HepG2 (cell line): ENCODE results near the gene CNTD1. TPM values are rescaled to one million over a fixed set of nuclear protein-coding genes. Genes with fewer than 3 reads are reported as not detected.

ENCODE experiments used
- CBX5 ChIP-seq: sonication (generic); formaldehyde crosslinking; IDR thresholded peaks from 2 replicates; pipeline ENCODE4 v1.4.0; 2020; ENCODE audit warnings: missing genetic modification reagents, borderline replicate concordance
- CTCF ChIP-seq: sonication (generic); formaldehyde crosslinking; IDR thresholded peaks from 2 replicates; pipeline ENCODE4 v1.5.0; 2020; ENCODE audit warnings: mild to moderate bottlenecking, missing genetic modification reagents, moderate library complexity
- ELF3 ChIP-seq: IDR thresholded peaks from 2 replicates; pipeline ENCODE4 v1.6.1; 2016; ENCODE audit warnings: missing genetic modification reagents, missing compliant biosample characterization
- FOXO1 ChIP-seq: sonication (generic); formaldehyde crosslinking; IDR thresholded peaks from 2 replicates; pipeline ENCODE4 v1.4.0; 2020; ENCODE audit warnings: missing genetic modification reagents
- GTF2F1 ChIP-seq: fragments of 150-350 bp; IDR thresholded peaks from 2 replicates; pipeline ENCODE4 v1.6.1; 2014; ENCODE audit warnings: low read length
- HMG20B ChIP-seq: conservative IDR thresholded peaks from 2 replicates; pipeline ENCODE4 v1.6.1; 2016; ENCODE audit warnings: missing genetic modification reagents, missing compliant biosample characterization
- PRMT3 ChIP-seq: sonication (generic); formaldehyde crosslinking; IDR thresholded peaks from 2 replicates; pipeline ENCODE4 v1.8.1; 2022; ENCODE audit warnings: low read depth, mild to moderate bottlenecking, moderate library complexity, missing genetic modification reagents, borderline replicate concordance
- SMC3 ChIP-seq: IDR thresholded peaks from 2 replicates; pipeline ENCODE4 v1.6.1; 2011; ENCODE audit warnings: low read length, improper control_type of control experiment
- TRAFD1 ChIP-seq: sonication (generic); formaldehyde crosslinking; IDR thresholded peaks from 2 replicates; pipeline ENCODE4 v1.5.1; 2020; ENCODE audit warnings: missing genetic modification reagents, mild to moderate bottlenecking, borderline replicate concordance
- TRIM24 ChIP-seq: sonication (generic); formaldehyde crosslinking; IDR thresholded peaks from 2 replicates; pipeline ENCODE4 v1.8.0; 2022; ENCODE audit warnings: mild to moderate bottlenecking, missing genetic modification reagents
- U2AF1 ChIP-seq: fragments of 200-400 bp; formaldehyde crosslinking; optimal IDR thresholded peaks from 2 replicates; pipeline ENCODE3; 2017; ENCODE audit warnings: mild to moderate bottlenecking, low read depth, low read length
- ZBTB7A ChIP-seq: sonication (generic); formaldehyde crosslinking; IDR thresholded peaks from 2 replicates; pipeline ENCODE4 v1.8.0; 2022; ENCODE audit warnings: mild to moderate bottlenecking, missing genetic modification reagents
- ZNF383 ChIP-seq: sonication (generic); formaldehyde crosslinking; IDR thresholded peaks from 2 replicates; pipeline ENCODE4 v1.4.0; 2020; ENCODE audit warnings: missing genetic modification reagents, mild to moderate bottlenecking, borderline replicate concordance
- ZNF512B ChIP-seq: sonication (generic); formaldehyde crosslinking; IDR thresholded peaks from 2 replicates; pipeline ENCODE4 v1.5.1; 2020; ENCODE audit warnings: missing genetic modification reagents, mild to moderate bottlenecking, borderline replicate concordance
- ZNF652 ChIP-seq: IDR thresholded peaks from 2 replicates; pipeline ENCODE4 v1.6.1; 2016; ENCODE audit warnings: low read depth, borderline replicate concordance
- ZNF878 ChIP-seq: sonication (generic); formaldehyde crosslinking; IDR thresholded peaks from 2 replicates; pipeline ENCODE4 v1.8.1; 2023; ENCODE audit warnings: mild to moderate bottlenecking, missing genetic modification reagents, moderate library complexity
- polyA plus RNA-seq, 8 experiments: library from polyadenylated mRNA; depleted of rRNA in 3 of 8; stranded (reverse) in 7 of 8; unstranded in 1 of 8; fragments of >200 nt; fragmentation: Illumina TruSeq in 4 of 8; extraction: Trizol in 4 of 8; gene quantifications; 2 replicates each; pipeline versions ENCODE4 v1.2.1 to v1.2.3, GENCODE V29; 2011 to 2016; ENCODE audit warnings: low read depth in 4 of 8, missing spikeins in 1 of 8, mixed read lengths in 1 of 8; ENCODE audit not compliant: insufficient read depth in 1 of 8
- total RNA-seq, 5 experiments: library from RNA; depleted of rRNA; stranded (reverse); fragments of >200 nt; fragmentation: Illumina TruSeq; extraction: Trizol; gene quantifications; 2 replicates each; pipeline ENCODE4 v1.2.3, GENCODE V29; 2016; ENCODE audit warnings: low read depth in 1 of 5
- TF ChIP-seq, protein P1 (sequence below): sonication (generic); formaldehyde crosslinking; IDR thresholded peaks from 2 replicates; pipeline ENCODE4 v1.4.0; 2020; ENCODE audit warnings: missing genetic modification reagents
- TF ChIP-seq, protein P2 (sequence below): sonication (generic); formaldehyde crosslinking; conservative IDR thresholded peaks from 2 replicates; pipeline ENCODE4 v1.4.0; 2020; ENCODE audit warnings: missing genetic modification reagents

The CNTD1 gene
- total and polyA plus RNA-seq, 2 of the 13 experiments (the other 11 are each of a cell fraction or from before 2014, with no cell fraction given) = 0.11 to 0.15 TPM

DNA sequence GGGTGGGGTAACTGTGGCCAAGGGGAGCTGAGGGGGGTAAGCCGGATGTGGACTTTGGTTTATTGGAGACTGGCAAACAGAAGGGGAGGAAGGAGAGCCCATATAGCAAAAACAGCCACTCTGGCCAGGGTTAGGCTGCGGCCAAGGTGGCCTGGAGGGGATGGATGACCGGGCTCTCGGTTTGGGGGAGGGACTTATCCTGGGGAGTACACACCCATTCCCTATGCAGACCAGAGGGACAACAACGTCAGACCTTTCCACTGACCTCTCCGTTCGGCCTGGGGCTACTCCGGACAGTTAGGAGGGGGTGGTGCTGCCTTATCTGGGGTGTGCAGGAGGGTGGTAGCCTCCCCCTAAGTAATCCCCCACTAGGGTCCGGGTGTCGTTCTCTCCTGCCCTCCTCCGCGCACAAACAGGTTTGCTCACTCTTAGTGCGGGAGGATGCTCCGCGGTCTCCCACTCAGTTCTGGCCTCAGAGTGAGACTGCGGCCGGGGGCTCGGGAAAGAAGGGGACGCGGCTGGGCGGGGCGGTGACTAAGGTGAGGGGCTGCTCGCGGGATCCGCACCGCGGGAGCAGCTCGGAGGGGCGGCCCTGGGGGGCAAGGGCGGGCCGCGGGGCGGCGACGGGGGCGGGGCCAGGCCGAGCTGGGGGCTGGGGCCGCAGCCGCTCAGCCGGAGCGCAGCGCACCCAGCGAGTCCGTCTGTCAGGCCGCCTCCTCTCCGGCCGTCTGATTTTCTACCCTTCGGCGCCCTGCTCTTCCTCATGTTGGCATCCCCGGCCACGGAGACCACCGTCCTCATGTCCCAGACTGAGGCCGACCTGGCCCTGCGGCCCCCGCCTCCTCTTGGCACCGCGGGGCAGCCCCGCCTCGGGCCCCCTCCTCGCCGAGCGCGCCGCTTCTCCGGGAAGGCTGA lies 18.5 kb upstream of the CNTD1 start, which contains the start of gene WNK4 (continued):
- TF ChIP-seq TRAFD1 (no peak), CBX5 (CRISPR knock-in tag) (no peak; the same call in 1 of the 2 replicates), HMG20B (peak; percentile 88), TRIM24 (CRISPR knock-in tag) (no peak), ZNF512B (CRISPR knock-in tag) (peak; percentile 54; the same call in 1 of the 2 replicates), U2AF1 (peak; percentile 9), ELF3 (peak; percentile 92), ZNF878 (CRISPR knock-in tag) (peak; percentile 90), SMC3 (peak; percentile 14; the same call in 1 of the 2 replicates), ZNF383 (CRISPR knock-in tag) (0 out of 2 replicates have a peak, but pooled peaks have one; percentile 5), ZBTB7A (CRISPR knock-in tag) (peak; percentile 12), CTCF (CRISPR knock-in tag) (0 out of 2 replicates have a peak, but pooled peaks have one; percentile 42), ZNF652 (CRISPR knock-in tag) (0 out of 2 replicates have a peak, but pooled peaks have one; percentile 28), PRMT3 (CRISPR knock-in tag) (no peak; the same call in 1 of the 2 replicates), GTF2F1 (no peak), FOXO1 (peak; percentile 92)
- TF ChIP-seq, protein P1, sequence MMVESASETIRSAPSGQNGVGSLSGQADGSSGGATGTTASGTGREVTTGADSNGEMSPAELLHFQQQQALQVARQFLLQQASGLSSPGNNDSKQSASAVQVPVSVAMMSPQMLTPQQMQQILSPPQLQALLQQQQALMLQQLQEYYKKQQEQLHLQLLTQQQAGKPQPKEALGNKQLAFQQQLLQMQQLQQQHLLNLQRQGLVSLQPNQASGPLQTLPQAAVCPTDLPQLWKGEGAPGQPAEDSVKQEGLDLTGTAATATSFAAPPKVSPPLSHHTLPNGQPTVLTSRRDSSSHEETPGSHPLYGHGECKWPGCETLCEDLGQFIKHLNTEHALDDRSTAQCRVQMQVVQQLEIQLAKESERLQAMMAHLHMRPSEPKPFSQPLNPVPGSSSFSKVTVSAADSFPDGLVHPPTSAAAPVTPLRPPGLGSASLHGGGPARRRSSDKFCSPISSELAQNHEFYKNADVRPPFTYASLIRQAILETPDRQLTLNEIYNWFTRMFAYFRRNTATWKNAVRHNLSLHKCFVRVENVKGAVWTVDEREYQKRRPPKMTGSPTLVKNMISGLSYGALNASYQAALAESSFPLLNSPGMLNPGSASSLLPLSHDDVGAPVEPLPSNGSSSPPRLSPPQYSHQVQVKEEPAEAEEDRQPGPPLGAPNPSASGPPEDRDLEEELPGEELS (CRISPR knock-in tag) = peak; percentile 85
- TF ChIP-seq, protein P2, sequence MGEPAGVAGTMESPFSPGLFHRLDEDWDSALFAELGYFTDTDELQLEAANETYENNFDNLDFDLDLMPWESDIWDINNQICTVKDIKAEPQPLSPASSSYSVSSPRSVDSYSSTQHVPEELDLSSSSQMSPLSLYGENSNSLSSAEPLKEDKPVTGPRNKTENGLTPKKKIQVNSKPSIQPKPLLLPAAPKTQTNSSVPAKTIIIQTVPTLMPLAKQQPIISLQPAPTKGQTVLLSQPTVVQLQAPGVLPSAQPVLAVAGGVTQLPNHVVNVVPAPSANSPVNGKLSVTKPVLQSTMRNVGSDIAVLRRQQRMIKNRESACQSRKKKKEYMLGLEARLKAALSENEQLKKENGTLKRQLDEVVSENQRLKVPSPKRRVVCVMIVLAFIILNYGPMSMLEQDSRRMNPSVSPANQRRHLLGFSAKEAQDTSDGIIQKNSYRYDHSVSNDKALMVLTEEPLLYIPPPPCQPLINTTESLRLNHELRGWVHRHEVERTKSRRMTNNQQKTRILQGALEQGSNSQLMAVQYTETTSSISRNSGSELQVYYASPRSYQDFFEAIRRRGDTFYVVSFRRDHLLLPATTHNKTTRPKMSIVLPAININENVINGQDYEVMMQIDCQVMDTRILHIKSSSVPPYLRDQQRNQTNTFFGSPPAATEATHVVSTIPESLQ (CRISPR knock-in tag) = no peak
